Measurements from ENCODE around the gene PSMD1. TPM values are rescaled to one million over a fixed set of nuclear protein-coding genes. Genes with fewer than 3 reads are reported as not detected.

PSMD1 gene
- polyA plus RNA-seq, 1 donor (not counting 4 experiments of a cell fraction or from before 2014, with no cell fraction given): 262 TPM

DNA sequence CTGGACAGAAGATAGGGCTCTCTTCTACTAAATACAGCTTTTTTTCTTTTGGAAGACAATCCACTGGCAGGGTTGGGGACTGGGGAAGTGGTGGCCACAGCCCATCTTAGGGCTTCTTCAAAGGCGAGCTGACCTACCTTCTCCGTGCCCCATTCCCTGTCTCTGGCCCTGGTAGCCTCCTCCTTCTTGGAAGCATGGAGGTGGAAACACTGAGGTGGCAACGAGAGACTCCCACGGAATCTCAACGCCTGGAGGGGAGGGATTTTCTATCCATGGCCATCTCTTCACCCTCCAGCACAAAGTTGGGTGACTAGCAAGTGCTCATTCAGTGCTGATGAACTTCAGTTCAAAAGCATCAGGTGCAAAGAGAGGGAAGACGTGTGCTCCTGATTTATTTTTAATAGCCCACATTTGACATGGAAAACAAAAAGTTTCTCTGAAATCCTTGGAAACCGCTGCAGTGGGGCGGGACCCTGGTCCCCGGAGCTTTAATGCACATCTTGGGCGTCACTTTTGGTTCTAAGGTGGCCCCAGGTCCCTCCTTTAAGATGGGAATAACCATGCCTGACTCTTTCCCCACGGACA, 141.1 kb downstream of the PSMD1 start:
- no peaks in the 10 kb centered on the region for H3K9me3 ChIP-seq (ENCODE audit: control insufficient read depth, low read depth, low read length)
- H3K9me1 ChIP-seq (ENCODE audit: control insufficient read depth, extremely low read depth, insufficient read depth, low read length): no peaks in the 10 kb centered on the region
- H2AFZ ChIP-seq (ENCODE audit: control insufficient read depth, low read length): peak overlapping the region; percentile 100
- H3K36me3 ChIP-seq (ENCODE audit: control insufficient read depth in 2 of 2, extremely low read depth in 1 of 2, insufficient read depth in 2 of 2, low read length in 2 of 2): no peaks in the 10 kb centered on the region
- peak overlapping the region; percentile 76 to 95 (median 83) for H3K4me3 ChIP-seq (ENCODE audit: control insufficient read depth in 2 of 3, extremely low read depth in 1 of 3, insufficient read depth in 2 of 3, low read depth in 1 of 3, low read length in 3 of 3)
- H3K79me2 ChIP-seq (ENCODE audit: control insufficient read depth, insufficient read depth, low read length): no peaks in the 10 kb centered on the region
- dilution Hi-C loops (cut with MboI; ENCODE audit: extremely low pct_ligation_motif_present, low sequenced_read_pairs): no loop called here
- H3K4me2 ChIP-seq (ENCODE audit: control insufficient read depth, extremely low read depth, insufficient read depth, low read depth, low read length): peak overlapping the region; percentile 95
- peak overlapping the region; percentile 68 for H3K9ac ChIP-seq (ENCODE audit: control insufficient read depth, extremely low read depth, insufficient read depth, low read length)
- peak overlapping the region; percentile 30 for H3K27ac ChIP-seq (ENCODE audit: control insufficient read depth, insufficient read depth, low read length)
- DNase-seq (ENCODE audit: low read depth, low spot score) (no peak), FAIRE-seq (no peak)
- H3K27me3 ChIP-seq (ENCODE audit: control insufficient read depth, extremely low read depth, insufficient read depth, low read length): no peaks in the 10 kb centered on the region
- TF ChIP-seq CTCF (optimal IDR thresholded peaks at IDR 0.05 in 1 of 3, IDR thresholded peaks at IDR 0.05 in 1 of 3, conservative IDR thresholded peaks at IDR 0.05 in 1 of 3; ENCODE audit: extremely low read depth in 1 of 3, insufficient read depth in 2 of 3, low read length in 3 of 3) (no peak), EZH2 (IDR thresholded peaks at IDR 0.05; ENCODE audit: low read length) (no peak)
- no peaks in the 10 kb centered on the region for H4K20me1 ChIP-seq (ENCODE audit: control insufficient read depth, extremely low read depth, insufficient read depth, low read length)
- peaks cover 22% of the 10 kb centered on the region for H3K4me1 ChIP-seq (ENCODE audit: control insufficient read depth, extremely low read depth, insufficient read depth, low read length)

GRCh38 chr2:231198291-231199173, 141.9 kb downstream of the PSMD1 start, which contains the start of gene ARMC9:
ARMC9 (plus strand) TSS chr2:231198631; CDS start chr2:231206239, 7,608 bp downstream.
- Histone ChIP-seq H3K27me3 (ENCODE audit: control insufficient read depth, extremely low read depth, insufficient read depth, low read length) (no peaks in the 10 kb centered on the region), H3K9ac (ENCODE audit: control insufficient read depth, extremely low read depth, insufficient read depth, low read length) (peak within 1 kb of the TSS; percentile 68), H3K9me1 (ENCODE audit: control insufficient read depth, extremely low read depth, insufficient read depth, low read length) (no peaks in the 10 kb centered on the region), H3K79me2 (ENCODE audit: control insufficient read depth, insufficient read depth, low read length) (no peaks in the 10 kb centered on the region), H3K36me3 (ENCODE audit: control insufficient read depth in 2 of 2, extremely low read depth in 1 of 2, insufficient read depth in 2 of 2, low read length in 2 of 2) (no peaks in the 10 kb centered on the region), H2AFZ (ENCODE audit: control insufficient read depth, low read length) (peak within 1 kb of the TSS; percentile 100), H3K27ac (ENCODE audit: control insufficient read depth, insufficient read depth, low read length) (peak within 1 kb of the TSS; percentile 30), H3K4me2 (ENCODE audit: control insufficient read depth, extremely low read depth, insufficient read depth, low read depth, low read length) (peak within 1 kb of the TSS; percentile 95), H3K4me3 (ENCODE audit: control insufficient read depth in 2 of 3, extremely low read depth in 1 of 3, insufficient read depth in 2 of 3, low read depth in 1 of 3, low read length in 3 of 3) (peak within 1 kb of the TSS; percentile 76 to 95 (median 83)), H3K9me3 (ENCODE audit: control insufficient read depth, low read depth, low read length) (no peaks in the 10 kb centered on the region), H4K20me1 (ENCODE audit: control insufficient read depth, extremely low read depth, insufficient read depth, low read length) (no peaks in the 10 kb centered on the region), H3K4me1 (ENCODE audit: control insufficient read depth, extremely low read depth, insufficient read depth, low read length) (peaks cover 22% of the 10 kb centered on the region)
- dilution Hi-C loops (cut with MboI; ENCODE audit: extremely low pct_ligation_motif_present, low sequenced_read_pairs): no loop called here
- TF ChIP-seq EZH2 (IDR thresholded peaks at IDR 0.05; ENCODE audit: low read length) (no peak), CTCF (optimal IDR thresholded peaks at IDR 0.05 in 1 of 3, IDR thresholded peaks at IDR 0.05 in 1 of 3, conservative IDR thresholded peaks at IDR 0.05 in 1 of 3; ENCODE audit: extremely low read depth in 1 of 3, insufficient read depth in 2 of 3, low read length in 3 of 3) (no peak)
- FAIRE-seq (peak; percentile 46), DNase-seq (ENCODE audit: low read depth, low spot score) (no peak)
